Activated CD4-positive, alpha-beta T cell treated with anti-CD3 and anti-CD28 coated beads for 48 hours (primary cell): Measurements from ENCODE around the gene SNRNP27.
A peak's percentile ranks its signal among the peaks of the same experiment; 100 is the strongest.

Experiments used
- DNase-seq: peaks from one replicate; pipeline ENCODE4 v3.0.0-alpha.2; 2020

The SNRNP27 gene

DNA sequence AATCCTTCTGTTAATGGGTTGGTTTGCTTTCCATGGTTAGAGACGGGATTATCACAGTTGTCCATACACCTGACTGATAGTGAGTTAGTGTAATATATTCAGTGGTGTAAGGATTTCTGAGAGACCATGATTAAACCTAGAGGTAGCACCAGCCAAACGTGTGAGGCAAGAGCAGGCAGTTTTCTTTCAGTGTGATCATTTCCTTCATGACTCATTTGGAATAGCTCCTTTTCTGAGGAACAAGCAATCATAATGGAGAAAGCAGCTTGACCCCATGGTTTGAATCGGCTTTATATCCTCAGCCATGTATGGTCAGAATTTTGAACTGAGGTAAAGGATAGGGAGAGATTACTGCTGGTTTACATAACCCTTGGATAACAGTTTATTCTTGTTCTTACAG is 24.1 kb downstream of the SNRNP27 start:
- DNase-seq, result no peak

DNA sequence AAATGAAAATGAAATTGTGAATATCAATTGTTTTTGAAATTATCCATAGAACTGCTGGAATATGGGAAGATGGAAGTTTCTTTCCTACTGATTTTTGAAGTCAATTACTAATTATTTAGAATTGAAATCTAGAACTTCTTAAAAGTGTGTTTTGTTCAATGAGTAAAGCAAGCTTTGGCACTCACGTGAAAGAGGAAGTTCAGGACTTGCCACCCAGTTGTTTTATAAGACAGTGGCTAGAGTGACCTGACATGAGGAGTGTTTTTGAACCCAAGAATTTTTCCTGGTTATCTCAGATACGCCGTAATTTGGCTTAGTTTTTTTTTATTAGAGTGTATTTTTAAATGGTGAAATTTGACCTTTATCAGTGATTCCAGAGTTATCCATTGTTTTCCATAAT is 24.6 kb downstream of the SNRNP27 start:
- DNase-seq, result no peak

- no peak for DNase-seq
These were observed 29.4 kb downstream of the SNRNP27 start for GRCh38 chr2:69923116-69923515.

DNA sequence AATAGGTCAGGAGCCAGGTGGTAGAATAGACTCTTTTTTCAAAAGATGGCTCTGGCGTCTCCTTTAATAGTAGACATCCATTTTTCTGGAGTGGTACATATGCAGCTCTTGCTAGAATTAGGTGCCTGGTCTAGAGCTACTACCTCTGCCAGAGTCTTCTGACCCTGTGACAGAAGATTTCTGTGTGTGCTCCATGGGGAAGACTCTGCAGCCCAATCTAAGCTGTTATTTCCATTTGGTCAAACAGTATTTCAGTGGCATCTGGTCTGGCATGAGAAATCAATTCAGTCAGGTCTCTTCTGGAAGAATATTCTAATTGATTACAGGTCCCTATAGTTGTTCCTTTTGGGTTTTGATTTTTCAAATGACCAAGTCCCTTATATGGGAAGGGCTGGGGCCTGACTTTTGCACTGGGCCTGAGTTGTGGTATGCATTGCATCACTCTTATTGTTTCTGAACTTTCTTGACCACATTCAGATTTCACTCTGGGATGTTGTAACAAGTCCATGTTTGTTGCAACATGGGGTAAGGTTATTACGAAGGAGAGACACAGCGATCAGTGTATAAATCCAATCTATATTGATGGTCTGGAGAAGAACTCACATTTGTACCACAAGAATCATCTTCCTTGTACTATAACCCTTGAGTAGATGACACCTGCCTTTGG is 33.2 kb downstream of the SNRNP27 start:
- no peak for DNase-seq

DNA sequence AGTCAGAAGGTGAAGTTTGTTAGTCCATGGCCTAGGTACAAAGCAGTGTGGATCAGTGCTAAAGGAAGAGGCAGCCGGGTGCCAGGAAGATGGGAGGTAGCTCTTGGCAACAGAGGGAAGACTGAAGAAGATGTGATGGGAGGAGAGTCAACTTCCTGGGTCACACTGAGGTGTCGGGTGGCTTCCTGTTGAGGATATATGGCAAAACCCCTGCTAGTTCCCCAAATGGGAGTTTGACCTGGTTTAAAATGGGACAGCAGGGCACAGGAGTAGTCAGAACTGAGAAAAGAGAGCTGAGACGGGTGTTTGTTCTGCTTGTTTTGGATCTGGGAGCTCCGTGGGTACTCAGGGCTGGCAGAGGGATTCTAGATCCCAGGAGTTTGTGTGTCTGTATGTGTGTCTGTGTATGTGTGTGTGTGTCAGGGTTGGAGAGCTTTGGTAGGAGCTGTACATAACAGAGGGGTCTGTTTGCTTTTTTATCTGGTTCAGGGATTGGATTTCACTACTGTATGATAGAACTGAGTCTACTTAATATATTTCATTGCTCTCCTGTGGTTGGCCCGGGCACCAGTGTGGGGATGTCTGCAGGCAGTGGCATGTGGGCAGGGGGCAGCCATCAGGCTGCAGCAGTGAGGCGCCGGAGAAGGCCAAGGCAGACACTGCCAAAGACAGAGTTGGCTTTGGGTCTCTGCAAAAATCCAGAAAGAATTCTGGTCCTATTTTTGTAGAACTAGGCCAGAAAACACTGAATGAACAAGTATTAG is 38.3 kb downstream of the SNRNP27 start:
- no peak for DNase-seq

GRCh38 chr2:69932596-69932922 is 38.8 kb downstream of the SNRNP27 start:
- DNase-seq, result no peak

GRCh38 chr2:69933254-69933828 is 39.6 kb downstream of the SNRNP27 start:
- DNase-seq, result no peak

DNA sequence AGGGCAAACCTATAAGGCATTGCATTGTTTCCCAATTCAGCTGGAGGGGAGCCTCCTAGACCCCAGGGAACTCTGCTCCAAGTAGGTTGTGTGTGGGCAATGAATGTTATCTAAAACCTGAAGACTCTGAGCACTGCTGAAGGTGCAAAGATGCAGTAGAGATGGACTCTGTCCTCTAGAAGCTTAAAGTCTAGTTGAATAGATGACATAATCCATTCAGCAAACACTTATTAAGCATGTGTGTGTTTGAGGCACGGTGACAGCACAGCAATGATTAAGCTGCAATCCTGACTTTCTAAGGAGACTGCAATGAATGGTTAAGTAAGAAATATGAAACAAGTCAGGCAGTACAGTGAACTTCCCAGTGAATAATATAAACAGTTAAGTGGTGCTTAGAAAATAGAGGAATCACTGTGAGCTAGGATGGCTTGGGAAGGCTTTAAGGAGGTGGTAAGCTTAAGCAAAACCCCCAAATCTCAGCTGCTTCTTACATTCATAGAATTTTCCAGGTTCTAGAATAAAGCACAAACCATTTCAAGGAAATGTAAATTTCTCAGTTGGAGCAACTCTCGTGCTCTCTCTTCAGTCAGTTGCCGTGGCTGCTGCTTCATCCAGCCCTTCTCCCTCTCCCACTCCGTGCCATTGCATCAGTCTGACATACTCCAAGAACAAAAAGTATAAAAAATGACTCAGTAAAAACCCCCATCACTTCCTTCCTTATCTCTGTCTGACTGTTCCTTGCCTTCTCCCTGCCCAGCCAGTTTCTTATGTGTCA is 40.3 kb downstream of the SNRNP27 start:
- DNase-seq, result peak; percentile 44

DNA sequence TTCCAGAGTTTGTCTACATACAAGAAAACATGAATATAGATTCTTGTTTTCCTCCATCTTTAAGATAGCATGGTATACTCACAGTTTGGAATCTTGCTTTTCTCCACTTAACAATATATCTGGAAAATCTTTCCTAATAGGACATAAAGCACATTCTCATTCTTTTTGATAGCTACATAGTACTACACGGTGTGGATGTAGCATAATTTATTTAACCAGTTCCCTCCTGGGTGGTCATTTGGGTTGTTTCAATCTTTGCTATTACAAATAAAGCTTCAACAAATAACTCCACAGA is 40.8 kb downstream of the SNRNP27 start:
- no peak for DNase-seq

- DNase-seq, result no peak
These were observed 41.3 kb downstream of the SNRNP27 start for GRCh38 chr2:69935011-69935410.

DNA sequence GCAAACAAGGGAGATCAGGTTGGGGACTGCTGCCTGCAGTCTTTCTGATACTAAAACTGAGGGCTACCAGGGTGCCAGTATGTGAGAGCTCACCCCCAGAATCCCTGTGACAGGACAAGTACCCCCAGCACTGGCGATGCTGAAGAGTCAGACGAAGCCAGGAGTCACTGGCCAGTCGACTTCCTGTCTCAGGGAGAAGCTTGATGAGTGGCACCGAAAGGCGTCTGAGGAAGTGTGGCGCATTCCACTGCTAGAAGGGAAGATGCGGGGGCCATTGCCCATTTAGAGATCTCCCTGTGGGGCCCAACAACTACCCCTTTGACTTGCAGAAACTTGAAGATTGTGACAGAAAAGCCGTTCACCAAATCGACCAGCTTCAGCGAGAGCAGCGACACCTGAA is 43.1 kb downstream of the SNRNP27 start:
- no peak for DNase-seq

GRCh38 chr2:69937968-69938367 is 44.2 kb downstream of the SNRNP27 start:
- DNase-seq, result no peak

- no peak for DNase-seq
These were observed 46.0 kb downstream of the SNRNP27 start for GRCh38 chr2:69939722-69940121.

- no peak for DNase-seq
These were observed 46.9 kb downstream of the SNRNP27 start for GRCh38 chr2:69940691-69941090.

- DNase-seq, result no peak
These were observed 49.5 kb downstream of the SNRNP27 start for GRCh38 chr2:69943000-69943842.

GRCh38 chr2:69943843-69944525 is 50.2 kb downstream of the SNRNP27 start:
- DNase-seq, result no peak

- no peak for DNase-seq
These were observed 51.0 kb downstream of the SNRNP27 start for GRCh38 chr2:69944756-69945155.

DNA sequence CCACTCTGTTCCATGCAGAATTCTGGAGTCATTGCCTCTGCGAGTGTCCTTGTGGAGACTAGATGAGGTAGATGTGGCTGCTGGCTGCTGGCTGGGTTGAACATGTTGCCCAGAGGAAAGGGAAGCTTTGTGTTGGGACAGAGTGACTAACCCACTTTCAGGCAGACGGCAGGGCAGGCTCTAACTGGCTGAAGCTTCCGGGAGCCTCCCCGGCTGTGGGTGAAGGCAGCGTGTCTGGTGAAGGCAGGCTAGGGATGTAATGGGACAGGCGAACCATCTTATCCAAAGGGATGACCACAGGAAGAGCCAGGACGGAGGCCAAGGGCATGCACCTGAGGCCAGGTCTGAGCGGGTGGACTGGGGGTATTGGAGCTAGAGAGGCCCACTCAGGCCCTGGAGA is 51.7 kb downstream of the SNRNP27 start:
- peak; percentile 18 for DNase-seq

DNA sequence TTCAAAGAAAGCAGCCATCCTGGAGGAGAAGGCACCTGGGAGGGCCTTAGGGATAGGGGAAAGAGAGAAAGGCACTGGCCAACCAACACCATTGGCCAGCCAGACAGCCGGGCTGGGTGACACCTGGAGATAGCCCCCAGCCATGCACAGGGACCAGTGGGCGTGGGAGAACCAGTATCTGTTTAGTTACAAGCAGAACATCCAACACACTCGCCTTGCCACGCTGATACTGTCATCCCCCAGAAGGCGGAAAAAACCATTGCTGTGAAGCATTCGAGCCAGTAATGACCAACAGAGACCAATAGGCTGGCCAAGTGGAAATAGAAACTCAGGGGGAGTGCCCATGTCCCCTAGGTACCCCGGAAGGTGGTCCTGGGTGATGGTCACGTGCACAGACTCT is 52.2 kb downstream of the SNRNP27 start:
- no peak for DNase-seq

DNA sequence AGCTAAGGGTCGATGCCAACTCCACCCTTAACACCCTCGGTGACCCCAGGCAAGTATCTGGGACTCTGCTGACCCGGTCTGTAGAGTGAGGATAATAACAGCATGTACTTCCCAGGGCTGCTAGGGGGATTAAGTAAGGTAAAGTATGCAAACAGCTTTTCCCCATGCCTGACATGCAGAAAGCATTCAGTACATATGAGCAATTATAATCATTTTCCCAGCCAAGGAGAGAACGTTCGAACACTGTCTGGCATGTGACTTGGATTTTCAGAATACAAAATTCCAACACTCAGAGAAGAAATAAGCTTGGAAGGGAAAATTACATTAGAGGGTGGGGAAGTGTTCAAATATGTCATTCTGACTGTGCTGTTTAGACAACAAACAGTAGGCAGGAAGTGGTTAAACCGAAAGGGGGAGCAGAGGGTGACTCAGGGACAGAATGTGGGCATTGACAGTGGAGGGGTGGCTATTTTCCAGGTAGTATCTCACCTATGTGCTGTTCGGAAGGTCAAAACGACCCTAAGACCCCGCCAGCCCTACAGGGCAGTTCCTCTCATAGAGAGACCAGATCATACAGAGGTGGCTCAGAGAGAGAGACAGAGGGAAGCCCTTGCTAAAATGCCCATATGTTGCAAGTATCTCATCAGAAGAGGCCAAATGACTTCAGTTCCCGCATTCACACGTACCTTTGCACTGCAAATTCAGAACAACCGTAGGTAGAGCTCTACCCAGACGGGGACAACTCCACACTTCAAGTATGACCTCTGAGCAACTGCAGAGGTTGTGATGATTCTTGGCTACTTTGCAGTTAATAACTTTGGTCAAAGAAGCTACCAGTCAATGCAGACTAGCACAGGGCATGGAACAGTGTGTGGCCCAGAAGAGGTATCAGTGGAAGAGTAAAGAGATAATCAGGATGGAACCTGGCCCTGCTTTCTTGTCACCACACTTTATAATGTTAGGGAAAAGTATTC is 52.9 kb downstream of the SNRNP27 start:
- DNase-seq, result peak; percentile 56

GRCh38 chr2:69947325-69947931 is 53.7 kb downstream of the SNRNP27 start:
- DNase-seq, result no peak
